Caco-2 (cell line): ENCODE measurements around the gene LPAR3. TPM values are rescaled to one million over a fixed set of nuclear protein-coding genes. Genes with fewer than 3 reads are reported as not detected.

Source experiments
- BruUV-seq: library from RNA; stranded (reverse); fragments of 400-500 nt; replicated peaks from 2 replicates; lab custom pipeline; 2021; lab: Mats Ljungman, UMichigan
- CTCF ChIA-PET: fragments of 300-600 bp; sonication (Branson Sonifier 250); formaldehyde crosslinking; loops from one replicate; lab custom pipeline; 2022; ENCODE audit warnings: antibody characterized with exemption; lab: Charles Lee
- POLR2A ChIA-PET: fragments of 300-600 bp; sonication (Branson Sonifier 250); formaldehyde crosslinking; loops from one replicate; lab custom pipeline; 2022; ENCODE audit warnings: antibody characterized with exemption; lab: Charles Lee
- DNase-seq, 2 experiments: peaks; one replicate each; pipeline versions ENCODE4 v3.0.0 to v3.0.0-alpha.2; 2020 to 2022
- H3K27me3 ChIP-seq: replicated peaks from 2 replicates; pipeline ENCODE4 v1.6.0; 2011; ENCODE audit warnings: low read length; ENCODE audit not compliant: control insufficient read depth, insufficient read depth
- H3K36me3 ChIP-seq: 2 replicates; pipeline ENCODE4 v1.5.1; 2011; ENCODE audit warnings: low read length; ENCODE audit not compliant: control insufficient read depth, insufficient read depth
- H3K4me1 ChIP-seq: fragments of 250-450 bp; sonication (Bioruptor Pico); 2 replicates; pipeline ENCODE4 v1.5.1; 2020; ENCODE audit warnings: mild to moderate bottlenecking
- H3K4me3 ChIP-seq: 2 replicates; pipeline ENCODE4 v1.5.1; 2011; ENCODE audit warnings: low read depth, mild to moderate bottlenecking, control low read depth, low read length
- H3K9me3 ChIP-seq: fragments of 250-450 bp; sonication (Bioruptor Pico); 2 replicates; pipeline ENCODE4 v1.5.1; 2020; ENCODE audit warnings: mild to moderate bottlenecking, moderate library complexity
- H3K27ac Mint-ChIP-seq: one replicate; pipeline ENCODE4 v1.8.0; 2022; ENCODE audit warnings: mixed read lengths; ENCODE audit not compliant: unreplicated experiment
- H3K27me3 Mint-ChIP-seq: one replicate; pipeline ENCODE4 v1.8.0; 2022; ENCODE audit warnings: mixed read lengths; ENCODE audit not compliant: insufficient read depth, unreplicated experiment
- H3K36me3 Mint-ChIP-seq: one replicate; pipeline ENCODE4 v1.8.0; 2022; ENCODE audit warnings: mild to moderate bottlenecking, mixed read lengths; ENCODE audit not compliant: insufficient read depth, unreplicated experiment
- H3K4me1 Mint-ChIP-seq: one replicate; pipeline ENCODE4 v1.8.0; 2022; ENCODE audit warnings: low read depth, mixed read lengths; ENCODE audit not compliant: unreplicated experiment
- H3K4me3 Mint-ChIP-seq: one replicate; pipeline ENCODE4 v1.8.0; 2022; ENCODE audit warnings: mild to moderate bottlenecking, moderate library complexity, mixed read lengths; ENCODE audit not compliant: unreplicated experiment
- H3K9me3 Mint-ChIP-seq: one replicate; pipeline ENCODE4 v1.8.0; 2022; ENCODE audit warnings: mixed read lengths; ENCODE audit not compliant: unreplicated experiment
- CTCF ChIP-seq, 2 experiments: fragments of 200-600 bp in 1 of 2; IDR thresholded peaks; 1 replicate in 1 of 2; 2 replicates in 1 of 2; pipeline versions ENCODE4 v1.5.1 to v1.8.0; 2011 to 2022; ENCODE audit warnings: antibody characterized with exemption in 1 of 2, control low read depth in 1 of 2, inconsistent platforms in 1 of 2, low read depth in 1 of 2, low read length in 1 of 2, mild to moderate bottlenecking in 1 of 2, moderate library complexity in 1 of 2; ENCODE audit not compliant: insufficient read depth in 1 of 2, severe bottlenecking in 1 of 2, unreplicated experiment in 1 of 2
- intact Hi-C: fragments of 100-400 bp; cut with micrococcal nuclease; formaldehyde crosslinking; loops from one replicate; pipeline ENCODE4 v1.10.0; 2022; ENCODE audit not compliant: unreplicated experiment
- total RNA-seq: library from RNA; stranded (reverse); gene quantifications from 2 replicates; pipeline ENCODE4 v1.2.3, GENCODE V29; 2022

LPAR3 gene
- total RNA-seq, 1 experiment from 2014 or later, result not detected

DNA sequence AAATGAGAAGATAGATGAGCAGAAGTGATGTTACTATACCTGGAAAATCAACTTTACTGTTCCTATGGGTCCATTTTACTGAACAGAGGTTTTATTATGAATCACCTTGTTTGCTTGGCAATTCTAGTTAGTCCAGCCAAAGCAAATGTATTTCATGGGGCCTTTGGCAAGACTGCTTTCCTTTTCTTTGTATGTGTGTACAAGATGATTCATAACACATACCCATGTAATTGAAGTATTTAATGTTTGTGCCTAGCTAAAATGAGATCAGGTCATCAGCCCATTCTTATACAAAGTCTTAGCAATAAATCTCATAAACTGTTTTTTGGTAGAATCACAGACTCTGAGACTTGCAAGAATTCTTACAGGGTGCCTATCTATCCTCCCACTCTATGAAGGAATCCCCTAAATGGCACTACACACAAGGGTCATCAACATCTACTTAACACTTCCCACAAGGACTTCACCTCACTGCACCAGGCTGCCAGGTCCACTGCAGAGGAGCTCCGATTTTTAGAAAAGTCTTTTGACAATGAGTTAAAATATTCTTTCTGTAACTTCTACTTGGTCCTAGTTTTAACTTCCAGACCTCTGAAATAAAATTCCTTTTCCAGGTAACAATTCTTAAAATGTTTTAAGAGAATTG is 58.5 kb downstream of the LPAR3 start:
- intact Hi-C loops, result no loop called here
- H3K4me1 Mint-ChIP-seq, result peaks cover 5% of the 10 kb centered on the region
- no peaks in the 10 kb centered on the region for H3K9me3 ChIP-seq
- peaks cover 13% of the 10 kb centered on the region for H3K27me3 Mint-ChIP-seq
- no TSS peak for BruUV-seq
- CTCF ChIA-PET, result no interaction called here
- POLR2A ChIA-PET, result no interaction called here
- H3K36me3 ChIP-seq, result no peaks in the 10 kb centered on the region
- H3K36me3 Mint-ChIP-seq, result no peaks in the 10 kb centered on the region
- no peak for DNase-seq
- TF ChIP-seq CTCF (IDR thresholded peaks at IDR 0.05; ENCODE audit: insufficient read depth in 1 of 2, low read depth in 1 of 2, low read length in 1 of 2, severe bottlenecking in 1 of 2, unreplicated experiment in 1 of 2), result no peak
- no peak overlapping the region for H3K4me3 Mint-ChIP-seq
- no peak overlapping the region for H3K4me3 ChIP-seq
- H3K4me1 ChIP-seq, result no peaks in the 10 kb centered on the region
- no peaks in the 10 kb centered on the region for H3K27me3 ChIP-seq
- H3K27ac Mint-ChIP-seq, result no peak overlapping the region
- H3K9me3 Mint-ChIP-seq, result no peaks in the 10 kb centered on the region

DNA sequence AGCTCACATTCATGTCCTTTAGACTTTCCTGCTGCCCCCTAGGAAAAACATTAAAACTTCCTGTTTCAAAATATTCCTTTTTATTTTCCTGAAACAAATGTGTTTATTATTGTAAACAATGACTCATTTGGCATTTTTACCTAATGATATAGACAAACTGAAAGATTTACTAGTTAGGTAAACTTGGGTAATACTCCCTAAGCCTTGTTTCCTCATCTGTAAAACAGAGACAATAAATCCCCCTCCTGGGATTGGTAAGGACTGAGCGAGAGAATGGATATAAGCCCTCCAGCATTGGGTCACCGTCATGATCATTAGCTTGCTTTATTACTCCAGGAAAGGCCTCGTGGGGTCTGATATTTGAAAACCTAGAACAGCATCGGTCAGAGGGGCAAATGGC is 59.8 kb downstream of the LPAR3 start:
- intact Hi-C loops, result no loop called here
- H3K4me1 ChIP-seq, result no peaks in the 10 kb centered on the region
- ChIA-PET CTCF (no interaction called here), POLR2A (no interaction called here)
- no TSS peak for BruUV-seq
- no peaks in the 10 kb centered on the region for H3K36me3 ChIP-seq
- no peaks in the 10 kb centered on the region for H3K27me3 ChIP-seq
- no peak for TF ChIP-seq CTCF (IDR thresholded peaks at IDR 0.05; ENCODE audit: insufficient read depth in 1 of 2, low read depth in 1 of 2, low read length in 1 of 2, severe bottlenecking in 1 of 2, unreplicated experiment in 1 of 2)
- Mint-ChIP-seq H3K9me3 (no peaks in the 10 kb centered on the region), H3K27ac (no peak overlapping the region), H3K4me3 (no peak overlapping the region), H3K36me3 (no peaks in the 10 kb centered on the region), H3K4me1 (peaks cover 5% of the 10 kb centered on the region), H3K27me3 (peaks cover 11% of the 10 kb centered on the region)
- no peak for DNase-seq
- no peak overlapping the region for H3K4me3 ChIP-seq
- no peaks in the 10 kb centered on the region for H3K9me3 ChIP-seq

GRCh38 chr1:84830136-84830535 is 62.9 kb downstream of the LPAR3 start:
- H3K9me3 ChIP-seq, result no peaks in the 10 kb centered on the region
- ChIA-PET POLR2A (no interaction called here), CTCF (no interaction called here)
- intact Hi-C loops, result no loop called here
- no peaks in the 10 kb centered on the region for H3K9me3 Mint-ChIP-seq
- H3K36me3 ChIP-seq, result no peaks in the 10 kb centered on the region
- TF ChIP-seq CTCF (IDR thresholded peaks at IDR 0.05; ENCODE audit: insufficient read depth in 1 of 2, low read depth in 1 of 2, low read length in 1 of 2, severe bottlenecking in 1 of 2, unreplicated experiment in 1 of 2), result no peak
- H3K27me3 Mint-ChIP-seq, result peaks cover 14% of the 10 kb centered on the region
- H3K4me1 Mint-ChIP-seq, result peaks cover 4% of the 10 kb centered on the region
- H3K4me3 ChIP-seq, result no peak overlapping the region
- no peak overlapping the region for H3K4me3 Mint-ChIP-seq
- no peaks in the 10 kb centered on the region for H3K27me3 ChIP-seq
- no peak for DNase-seq
- H3K36me3 Mint-ChIP-seq, result no peaks in the 10 kb centered on the region
- no TSS peak for BruUV-seq
- H3K27ac Mint-ChIP-seq, result no peak overlapping the region
- H3K4me1 ChIP-seq, result no peaks in the 10 kb centered on the region
